Sigmoid colon (tissue), 7 donors: ENCODE measurements around the gene PRKD2. TPM values are rescaled to one million over a fixed set of nuclear protein-coding genes. Genes with fewer than 3 reads are reported as not detected.
A peak's percentile ranks its signal among the peaks of the same experiment; 100 is the strongest.

Source experiments
- DNase-seq: peaks from one replicate; pipeline ENCODE4 v3.0.0-alpha.2; 2019
- H3K27ac ChIP-seq, 4 donors: fragments of 200-600 bp; sonication (generic); one replicate each; pipeline ENCODE4 v1.5.1; 2016 to 2019; ENCODE audit warnings: mild to moderate bottlenecking in 1 of 4
- H3K27me3 ChIP-seq, 3 donors: fragments of 200-600 bp; sonication (generic); one replicate each; pipeline ENCODE4 v1.5.1; 2019; ENCODE audit warnings: mild to moderate bottlenecking in 1 of 3
- H3K36me3 ChIP-seq, 4 donors: fragments of 200-600 bp; sonication (generic); one replicate each; pipeline ENCODE4 v1.5.1; 2016 to 2019
- H3K4me1 ChIP-seq, 4 donors: fragments of 200-600 bp; sonication (generic); one replicate each; pipeline ENCODE4 v1.5.1; 2017 to 2019
- H3K4me3 ChIP-seq, 4 donors: fragments of 200-600 bp; sonication (generic); one replicate each; pipeline ENCODE4 v1.5.1; 2017 to 2019; ENCODE audit warnings: mild to moderate bottlenecking in 2 of 4, moderate library complexity in 1 of 4
- H3K9me3 ChIP-seq, 4 donors: fragments of 200-600 bp in 3 of 4; sonication (generic) in 3 of 4; one replicate each; pipeline versions ENCODE4 v1.5.1 to v1.6.1; 2013 to 2019
- CTCF ChIP-seq, 4 experiments: fragments of 450-650 bp in 3 of 4; fragments of 200-600 bp in 1 of 4; IDR thresholded peaks; one replicate each; pipeline ENCODE4 v1.5.1; 2016 to 2019; ENCODE audit warnings: antibody characterized with exemption in 4 of 4, mild to moderate bottlenecking in 3 of 4, moderate library complexity in 2 of 4
- EP300 ChIP-seq, 4 donors: sonication (generic); formaldehyde crosslinking; IDR thresholded peaks; one replicate each; pipeline ENCODE4 v1.6.1; 2017; ENCODE audit warnings: antibody characterized with exemption in 4 of 4
- POLR2A ChIP-seq, 2 donors: fragments of 450-650 bp; IDR thresholded peaks; one replicate each; pipeline ENCODE4 v1.6.1; 2016; ENCODE audit warnings: antibody characterized with exemption in 2 of 2, mild to moderate bottlenecking in 2 of 2, moderate library complexity in 2 of 2
- POLR2AphosphoS5 ChIP-seq, 4 donors: sonication (generic); formaldehyde crosslinking; IDR thresholded peaks; one replicate each; pipeline ENCODE4 v1.6.1; 2017; ENCODE audit warnings: antibody characterized with exemption in 4 of 4
- WGBS, 2 donors: extraction: QIAGEN DNeasy Blood & Tissue Kit; methylation state at CpG; one replicate each; pipeline ENCODE4 v1.1.7; 2013; 5-methylcytosine and 5-hydroxymethylcytosine counted together
- intact Hi-C: fragments of 100-400 bp; cut with DNase I; formaldehyde crosslinking; loops from one replicate; pipeline ENCODE4 v1.15.1; 2023
- polyA plus RNA-seq, 3 donors: library from polyadenylated mRNA; stranded (reverse); fragments of 200-250 nt; gene quantifications; one replicate each; pipeline ENCODE4 v1.2.3, GENCODE V29; 2013
- total RNA-seq, 4 donors: library from RNA; depleted of rRNA; stranded (reverse); fragments of >200 nt; gene quantifications; one replicate each; pipeline ENCODE4 v1.1.0, GENCODE V29; 2016
- donor health status: healthy with polysubstance abuse.
- donor health status: Bipolar disorder and iron deficiency.
- donor health status: healthy.

PRKD2 gene
- total and polyA plus RNA-seq, 7 donors = 14.7 to 51.7 (median 18.6) TPM

GRCh38 chr19:46665072-46665471 is 51.8 kb downstream of the PRKD2 start:
- Histone ChIP-seq H3K9me3 (no peaks in the 10 kb centered on the region), H3K4me3 (no peak overlapping the region), H3K36me3 (no peaks in the 10 kb centered on the region), H3K27ac (no peak overlapping the region), H3K4me1 (peaks cover 0 to 12% (median 9%) of the 10 kb centered on the region in 4 donors), H3K27me3 (no peaks in the 10 kb centered on the region)
- TF ChIP-seq POLR2AphosphoS5 (IDR thresholded peaks at IDR 0.05) = no peak
- TF ChIP-seq CTCF (IDR thresholded peaks at IDR 0.05) = no peak
- TF ChIP-seq EP300 (IDR thresholded peaks at IDR 0.05) = no peak
- TF ChIP-seq POLR2A (IDR thresholded peaks at IDR 0.05) = no peak
- 85 to 89% methylated on average over 8 of the region's 8 CpGs for WGBS, 2 donors
- intact Hi-C loops = no loop called here
- no peak for DNase-seq

- no peak for TF ChIP-seq POLR2A (IDR thresholded peaks at IDR 0.05)
- peak in 3 of 4 donors; percentile 14 to 30 (median 29) for TF ChIP-seq POLR2AphosphoS5 (IDR thresholded peaks at IDR 0.05)
- peak; percentile 89 to 95 (median 92) for TF ChIP-seq CTCF (IDR thresholded peaks at IDR 0.05)
- H3K4me3 ChIP-seq = peak overlapping the region in 3 of 4 donors; percentile 25 to 93 (median 41)
- DNase-seq = peak; percentile 95
- intact Hi-C loops = loop anchor here (1.0 kb wide), 1 partner anchor 48 kb away; no protein-coding TSS in a partner anchor
- H3K9me3 ChIP-seq = no peaks in the 10 kb centered on the region
- 4 to 8% methylated on average over 19 of the region's 19 CpGs for WGBS, 2 donors
- H3K36me3 ChIP-seq = peaks cover 0 to 1% (median 0%) of the 10 kb centered on the region in 4 donors
- H3K27me3 ChIP-seq = no peaks in the 10 kb centered on the region
- H3K27ac ChIP-seq = peak overlapping the region; percentile 80 to 90 (median 88)
- H3K4me1 ChIP-seq = peaks cover 0 to 37% (median 24%) of the 10 kb centered on the region in 4 donors
Observed at GRCh38 chr19:46661735-46662592, 55.0 kb downstream of the PRKD2 start.

- H3K4me3 ChIP-seq = peak within 1 kb of the TSS; percentile 83 to 93 (median 88)
- peaks cover 0 to 5% (median 0%) of the 10 kb centered on the region in 4 donors for H3K36me3 ChIP-seq
- H3K9me3 ChIP-seq = no peaks in the 10 kb centered on the region
- H3K4me1 ChIP-seq = peaks cover 0 to 41% (median 29%) of the 10 kb centered on the region in 4 donors
- peak; percentile 100 for DNase-seq
- peak in 1 of 4 experiments; percentile 10 for TF ChIP-seq CTCF (IDR thresholded peaks at IDR 0.05)
- peak in 1 of 4 donors; percentile 3 for TF ChIP-seq EP300 (IDR thresholded peaks at IDR 0.05)
- TF ChIP-seq POLR2AphosphoS5 (IDR thresholded peaks at IDR 0.05) = peak; percentile 35 to 87 (median 70)
- TF ChIP-seq POLR2A (IDR thresholded peaks at IDR 0.05) = peak in 1 of 2 donors; percentile 31
- H3K27me3 ChIP-seq = no peaks in the 10 kb centered on the region
- 1% methylated on average over 61 of the region's 61 CpGs for WGBS, 2 donors
- H3K27ac ChIP-seq = peak within 1 kb of the TSS; percentile 93 to 99 (median 98)
- intact Hi-C loops = no loop called here
Observed at GRCh38 chr19:46661020-46661731, 55.7 kb downstream of the PRKD2 start, which contains the start of gene DACT3. Gene DACT3 (minus strand): TSS chr19:46661182. CDS start chr19:46661064, 118 bp downstream.

- Histone ChIP-seq H3K9me3 (no peaks in the 10 kb centered on the region), H3K4me3 (peak overlapping the region; percentile 83 to 93 (median 88)), H3K36me3 (peaks cover 0 to 5% (median 0%) of the 10 kb centered on the region in 4 donors), H3K27ac (peak overlapping the region; percentile 93 to 99 (median 98)), H3K27me3 (no peaks in the 10 kb centered on the region), H3K4me1 (peaks cover 0 to 43% (median 32%) of the 10 kb centered on the region in 4 donors)
- intact Hi-C loops = no loop called here
- WGBS, 2 donors = 0 to 1% methylated on average over 40 of the region's 40 CpGs
- no peak for DNase-seq
- no peak for TF ChIP-seq CTCF (IDR thresholded peaks at IDR 0.05)
- TF ChIP-seq POLR2A (IDR thresholded peaks at IDR 0.05) = peak in 1 of 2 donors; percentile 65
Observed at GRCh38 chr19:46660551-46661019, 56.3 kb downstream of the PRKD2 start.
